Measurements from ENCODE around the gene CSRNP3. TPM values are rescaled to one million over a fixed set of nuclear protein-coding genes. Genes with fewer than 3 reads are reported as not detected.

CSRNP3 gene
- total RNA-seq, 1 experiment from 2014 or later, result 0.05 TPM

- TF ChIP-seq ZBTB33 (IDR thresholded peaks at IDR 0.05; ENCODE audit: extremely low read depth, insufficient replicate concordance, low read length) (no peak), YY1 (IDR thresholded peaks at IDR 0.05; ENCODE audit: extremely low read depth, insufficient replicate concordance, low read depth, low read length) (no peak)
Measured at GRCh38 chr2:165679621-165680020, 210.1 kb downstream of the CSRNP3 start.

GRCh38 chr2:165681841-165682240, 212.3 kb downstream of the CSRNP3 start:
- ATAC-seq (no peak), DNase-seq (ENCODE audit: low read depth, low spot score) (no peak)
- Histone ChIP-seq H3K4me3 (replicated peaks in 1 of 2; ENCODE audit: low read depth in 1 of 2, low read length in 2 of 2) (no peak overlapping the region), H3K79me2 (ENCODE audit: insufficient read depth, low read length) (no peaks in the 10 kb centered on the region), H3K27me3 (ENCODE audit: insufficient read depth, low read length) (peaks cover 12% of the 10 kb centered on the region; the same call in 1 of the 2 replicates), H3K4me1 (ENCODE audit: control insufficient read depth in 1 of 2, insufficient read depth in 2 of 2, low read length in 2 of 2) (no peaks in the 10 kb centered on the region), H3K4me2 (ENCODE audit: low read length) (no peak overlapping the region), H2AFZ (ENCODE audit: low read depth, low read length, poor library complexity, severe bottlenecking) (no peak overlapping the region), H4K20me1 (ENCODE audit: insufficient read depth) (no peaks in the 10 kb centered on the region), H3K9ac (ENCODE audit: low read length) (no peak overlapping the region), H3K9me3 (ENCODE audit: control insufficient read depth in 1 of 2, insufficient read depth in 1 of 2, low read depth in 1 of 2, low read length in 2 of 2) (no peaks in the 10 kb centered on the region), H3K9me2 (ENCODE audit: insufficient read depth) (no peaks in the 10 kb centered on the region), H3K27ac (ENCODE audit: low read depth, low read length) (no peak overlapping the region), H3K36me3 (ENCODE audit: control insufficient read depth in 1 of 2, insufficient read depth in 2 of 2, low read length in 2 of 2) (no peaks in the 10 kb centered on the region)
- CTCF ChIA-PET, result no interaction called here
- RAD21 ChIA-PET (ENCODE audit: low non-redundant PET in 1 of 2, low total read pairs in 2 of 2, uncharacterized antibody in 2 of 2, unreplicated experiment in 2 of 2), result no interaction called here
- POLR2A ChIA-PET, result no interaction called here
- TF ChIP-seq CEBPB (IDR thresholded peaks at IDR 0.05; ENCODE audit: low read depth), result no peak
- BruUV-seq (replicated peaks), result no TSS peak
- intact Hi-C loops (cut with micrococcal nuclease), result no loop called here

More at GRCh38 chr2:165679621-165680020, 210.1 kb downstream of the CSRNP3 start:
- Histone ChIP-seq H3K27me3 (ENCODE audit: insufficient read depth, low read length) (0 out of 2 replicates have a peak, but pooled peaks cover 8% of the 10 kb centered on the region), H3K9ac (ENCODE audit: low read length) (no peak overlapping the region), H4K20me1 (ENCODE audit: insufficient read depth) (no peaks in the 10 kb centered on the region), H3K27ac (ENCODE audit: low read depth, low read length) (no peak overlapping the region), H3K79me2 (ENCODE audit: insufficient read depth, low read length) (no peaks in the 10 kb centered on the region), H3K9me2 (ENCODE audit: insufficient read depth) (no peaks in the 10 kb centered on the region), H3K4me2 (ENCODE audit: low read length) (no peak overlapping the region), H3K36me3 (ENCODE audit: control insufficient read depth in 1 of 2, insufficient read depth in 2 of 2, low read length in 2 of 2) (no peaks in the 10 kb centered on the region), H2AFZ (ENCODE audit: low read depth, low read length, poor library complexity, severe bottlenecking) (no peak overlapping the region), H3K9me3 (ENCODE audit: control insufficient read depth in 1 of 2, insufficient read depth in 1 of 2, low read depth in 1 of 2, low read length in 2 of 2) (no peaks in the 10 kb centered on the region), H3K4me3 (replicated peaks in 1 of 2; ENCODE audit: low read depth in 1 of 2, low read length in 2 of 2) (no peak overlapping the region), H3K4me1 (ENCODE audit: control insufficient read depth in 1 of 2, insufficient read depth in 2 of 2, low read length in 2 of 2) (no peaks in the 10 kb centered on the region)
- ChIA-PET CTCF (no interaction called here), RAD21 (ENCODE audit: low non-redundant PET in 1 of 2, low total read pairs in 2 of 2, uncharacterized antibody in 2 of 2, unreplicated experiment in 2 of 2) (no interaction called here), POLR2A (no interaction called here)
- no peak for ATAC-seq
- intact Hi-C loops (cut with micrococcal nuclease), result no loop called here
- no peak for DNase-seq (ENCODE audit: low read depth, low spot score)
- BruUV-seq (replicated peaks), result no TSS peak
